NK-92 (cell line): ENCODE measurements around the gene PLEKHA6.

Experiments
- DNase-seq: peaks from one replicate; lab custom pipeline; 2025; ENCODE audit not compliant: unreplicated experiment; lab: John Stamatoyannopoulos, UW

The PLEKHA6 gene

DNA sequence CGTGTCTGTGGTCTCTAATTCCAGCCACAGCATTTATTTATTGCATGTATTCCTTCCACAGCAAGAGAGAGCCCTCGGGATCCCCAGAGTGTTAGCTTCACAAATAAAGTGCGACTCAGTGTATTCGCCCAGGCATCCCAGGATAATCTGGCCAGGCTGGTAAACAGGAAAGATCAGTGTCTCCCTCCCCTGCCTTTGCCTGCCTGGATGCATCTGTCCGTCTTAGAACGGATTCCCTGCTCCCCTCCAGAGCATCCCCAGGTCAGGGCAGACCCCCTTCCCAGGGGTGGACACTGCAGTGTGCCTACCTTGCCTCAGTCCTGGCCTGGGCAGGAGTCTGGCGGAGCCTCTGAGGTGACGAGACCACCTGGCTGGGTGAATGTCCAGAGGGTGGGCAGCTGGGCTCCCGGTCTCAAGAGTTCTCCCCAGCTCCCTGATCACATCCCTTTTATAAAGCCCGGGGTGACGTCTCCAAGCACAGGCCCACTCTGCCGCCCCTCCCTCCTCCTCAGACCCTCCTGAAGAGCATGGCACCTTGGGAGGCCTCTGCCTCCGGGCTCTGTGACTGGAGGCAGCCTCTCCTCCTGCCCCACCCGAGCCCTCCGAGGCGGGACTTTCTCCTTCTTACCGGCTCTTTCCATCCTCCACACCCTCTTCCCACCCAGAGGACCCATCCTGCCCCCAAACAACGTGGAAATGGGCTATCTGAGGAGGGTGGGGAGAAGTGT is 163.5 kb downstream of the PLEKHA6 start, which contains the start of gene KISS1:
TSS of gene KISS1 (minus strand) at position 424 of the 728 bp plus-strand sequence. CDS start 3,615 bp downstream, outside the sequence.
- no peak for DNase-seq

DNA sequence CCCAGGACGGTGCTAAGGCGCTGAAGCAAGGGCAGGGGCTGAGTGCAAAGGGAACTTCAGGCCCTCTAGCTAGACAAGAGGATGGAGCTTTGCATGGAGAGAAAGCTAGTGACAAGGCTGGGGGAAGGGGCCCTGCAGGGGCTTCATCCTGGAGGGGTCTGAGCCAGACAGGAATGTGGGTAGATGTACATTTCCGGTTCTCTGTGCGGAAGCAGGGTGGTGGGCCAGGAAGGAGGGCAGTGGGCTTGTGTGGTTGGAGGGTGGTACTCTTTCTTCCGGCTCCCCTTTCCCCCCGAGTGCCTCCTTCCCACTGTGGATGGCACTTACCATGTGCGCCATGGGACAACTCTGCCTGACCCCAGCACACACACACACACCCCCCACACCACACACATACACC is 165.0 kb downstream of the PLEKHA6 start:
- no peak for DNase-seq

DNA sequence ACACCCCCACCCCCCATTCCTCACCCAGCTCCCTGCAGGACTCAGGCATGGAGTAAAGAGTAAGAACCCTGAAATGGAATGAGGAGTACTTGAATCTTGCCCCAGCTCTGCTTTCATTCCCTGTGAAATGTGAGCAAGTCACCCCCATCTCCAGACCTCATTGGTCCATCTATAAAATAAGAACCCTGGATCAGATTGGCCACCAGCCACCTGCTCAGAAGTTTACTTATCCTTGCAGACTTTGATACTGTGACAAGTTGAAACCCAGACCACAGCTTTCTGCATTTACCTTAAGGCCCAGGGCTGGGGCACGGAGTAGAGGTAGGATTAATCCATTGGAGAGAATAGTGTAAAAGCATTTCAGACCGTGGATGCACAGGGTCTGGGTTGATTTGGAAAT is 165.6 kb downstream of the PLEKHA6 start:
- DNase-seq = no peak

DNA sequence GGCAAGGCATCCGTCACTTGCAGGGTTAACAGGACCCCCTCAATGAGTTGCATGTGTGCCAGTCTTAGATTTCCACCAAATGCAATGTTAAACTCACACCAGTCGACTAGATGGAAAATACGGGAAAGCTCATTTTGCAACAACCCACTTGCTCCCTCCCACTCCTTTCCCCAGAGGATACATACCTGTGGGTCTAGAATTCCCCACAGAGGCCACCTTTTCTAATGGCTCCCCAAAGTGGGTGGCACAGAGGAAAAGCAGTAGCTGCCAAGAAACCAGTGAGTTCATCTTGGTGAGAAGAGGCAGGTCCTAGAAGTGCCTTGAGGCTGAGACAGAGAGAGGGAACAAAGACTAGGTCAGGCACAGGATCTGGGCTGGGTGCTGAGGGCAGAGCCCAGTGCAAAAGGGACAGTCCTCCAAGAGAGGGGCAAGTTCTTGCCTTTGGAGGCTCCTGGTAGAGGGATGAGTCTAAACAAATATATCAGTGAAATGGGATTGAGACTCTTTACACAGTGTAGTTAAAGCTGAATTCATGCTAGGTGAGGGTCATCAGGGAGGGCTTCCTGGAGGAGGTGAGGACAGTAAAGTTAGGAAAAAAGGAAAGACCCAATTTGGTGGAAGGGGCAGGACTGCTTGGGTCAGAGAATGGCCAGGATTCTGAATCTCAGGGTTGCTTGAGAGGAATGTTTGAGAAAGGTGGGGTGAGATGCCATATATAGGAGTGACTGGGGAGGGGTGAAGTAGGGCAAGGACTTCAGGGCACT is 167.0 kb downstream of the PLEKHA6 start:
- no peak for DNase-seq

DNA sequence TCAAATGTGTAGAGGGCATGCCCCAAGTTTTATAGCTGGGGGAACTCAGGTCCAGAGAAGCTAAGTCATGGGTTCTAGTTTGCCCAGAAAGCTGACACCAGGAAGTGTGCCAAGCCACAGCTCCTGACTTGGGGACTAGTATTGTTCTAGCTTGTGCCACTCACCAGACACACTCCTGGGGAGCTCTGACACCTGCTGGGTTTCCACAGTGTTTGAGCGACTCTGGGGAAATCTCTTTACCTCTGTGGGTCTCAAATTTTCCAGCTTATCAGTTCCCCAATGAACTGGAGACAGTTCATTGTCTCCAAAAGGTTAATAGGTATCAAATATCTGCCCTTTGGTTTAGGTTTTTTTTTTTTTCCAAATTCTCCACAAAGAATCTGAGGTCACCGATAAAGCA is 167.7 kb downstream of the PLEKHA6 start:
- DNase-seq = no peak

DNA sequence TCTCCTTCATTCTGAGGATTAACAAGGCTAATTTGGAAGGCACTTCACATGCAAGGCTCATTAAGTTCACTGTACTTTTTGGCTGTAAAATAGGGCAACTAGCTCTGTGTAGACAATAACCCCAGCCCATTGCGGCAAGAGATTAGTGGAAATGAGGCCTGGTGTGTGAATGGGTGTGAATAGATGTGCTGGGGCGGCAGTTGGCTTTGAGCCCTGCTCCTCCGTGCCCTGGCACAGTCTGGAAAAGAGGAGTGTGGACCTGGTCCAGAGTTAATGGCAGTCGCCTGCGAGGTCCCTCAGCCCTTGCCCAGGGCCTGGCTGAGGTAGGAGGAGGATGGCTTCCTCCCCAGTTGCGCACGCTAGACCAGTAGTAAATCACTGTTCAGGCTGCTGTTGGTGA is 168.3 kb downstream of the PLEKHA6 start:
- DNase-seq = no peak

DNA sequence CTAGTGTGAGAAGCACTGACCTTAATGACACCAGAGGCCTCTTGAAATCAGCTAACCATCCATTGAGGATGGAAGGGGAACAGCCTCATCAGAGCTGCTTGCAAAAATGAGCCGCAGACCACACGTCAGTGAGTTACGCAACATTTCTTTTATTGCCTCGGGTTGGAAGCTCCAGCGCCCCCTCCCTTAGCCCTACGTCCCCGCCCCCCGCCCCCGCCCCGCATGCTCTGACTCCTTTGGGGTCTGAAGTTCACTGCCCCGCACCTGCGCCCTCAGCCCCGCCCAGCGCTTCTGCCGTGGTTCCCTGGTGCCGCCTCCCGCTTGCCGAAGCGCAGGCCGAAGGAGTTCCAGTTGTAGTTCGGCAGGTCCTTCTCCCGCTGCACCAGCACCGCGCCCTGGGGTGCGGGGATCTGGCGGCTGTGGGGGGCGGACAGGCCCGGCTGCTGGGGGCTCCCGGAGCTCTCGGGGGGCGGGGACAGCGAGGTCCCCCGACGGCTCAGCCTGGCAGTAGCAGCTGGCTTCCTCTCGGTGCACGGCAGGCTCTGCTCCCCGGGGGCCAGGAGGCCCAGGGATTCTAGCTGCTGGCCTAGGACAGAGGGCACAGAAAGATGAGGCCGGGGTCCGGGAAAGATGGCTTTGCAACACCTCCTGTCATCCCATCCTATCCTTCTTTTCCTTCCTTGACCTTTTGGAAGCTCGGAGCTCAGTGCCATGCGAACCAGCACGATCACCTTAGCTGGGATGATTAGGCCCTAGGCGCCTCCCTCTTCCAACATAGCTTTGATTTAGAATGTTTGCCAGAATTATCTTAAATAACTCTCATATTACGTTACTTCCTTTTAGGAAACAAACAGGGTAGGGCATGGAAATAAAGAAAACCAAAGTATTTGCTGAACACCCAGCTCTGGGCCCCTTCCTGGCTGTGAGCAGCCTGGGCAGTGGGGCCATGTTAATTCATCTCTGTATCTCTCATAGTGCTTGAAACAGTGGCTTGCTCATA is 169.2 kb downstream of the PLEKHA6 start:
- DNase-seq = no peak

DNA sequence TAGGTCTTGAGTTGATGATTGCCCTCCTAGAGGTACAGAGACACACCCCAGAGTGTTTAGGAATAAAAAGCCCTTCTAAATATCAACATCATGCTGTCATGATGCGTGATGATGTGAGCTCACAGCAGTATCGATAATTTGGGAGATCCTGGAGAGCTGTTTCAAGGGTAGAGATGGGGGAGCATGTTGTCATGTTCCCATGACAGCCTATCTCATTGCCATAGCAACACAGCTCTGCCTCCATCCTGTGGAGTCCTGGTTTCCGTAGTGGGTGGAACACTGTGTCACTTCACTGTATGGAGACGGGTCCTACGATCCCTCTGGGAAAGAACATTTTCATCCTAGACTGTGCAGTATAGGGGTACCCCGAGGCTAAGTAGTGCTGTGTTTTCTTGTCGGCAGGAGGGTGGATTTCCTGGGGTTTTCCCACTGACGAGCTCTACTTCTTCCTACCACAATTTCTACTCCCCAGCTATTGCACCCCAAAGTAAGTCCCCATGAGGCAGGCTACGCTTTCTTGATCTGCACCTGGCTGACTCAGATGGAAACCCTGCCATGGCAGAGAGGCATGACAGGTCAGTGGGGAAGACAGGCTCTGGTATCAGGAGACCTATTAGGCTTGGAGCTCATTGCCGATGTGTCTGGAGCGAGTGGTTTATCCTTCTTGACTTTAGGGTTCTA is 170.6 kb downstream of the PLEKHA6 start:
- no peak for DNase-seq

DNA sequence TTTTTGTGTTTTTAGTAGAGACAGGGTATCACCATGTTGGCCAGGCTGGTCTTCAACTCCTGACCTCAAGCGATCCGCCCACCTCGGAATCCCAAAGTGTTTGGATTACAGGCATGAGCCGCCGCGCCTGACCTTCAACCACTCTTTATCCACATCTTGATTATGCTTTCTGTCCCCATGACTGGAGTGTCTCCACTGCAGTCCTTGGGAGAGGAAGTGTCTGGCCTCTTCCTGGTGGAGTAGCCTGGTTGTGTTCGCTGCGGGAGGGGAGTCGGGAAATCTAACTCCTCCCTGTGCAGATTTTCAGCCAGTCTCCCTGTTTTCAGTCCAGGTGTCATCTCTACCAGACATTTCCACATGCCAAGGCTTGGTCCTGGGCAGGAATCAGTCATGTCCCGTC is 173.1 kb downstream of the PLEKHA6 start:
- DNase-seq = no peak

DNA sequence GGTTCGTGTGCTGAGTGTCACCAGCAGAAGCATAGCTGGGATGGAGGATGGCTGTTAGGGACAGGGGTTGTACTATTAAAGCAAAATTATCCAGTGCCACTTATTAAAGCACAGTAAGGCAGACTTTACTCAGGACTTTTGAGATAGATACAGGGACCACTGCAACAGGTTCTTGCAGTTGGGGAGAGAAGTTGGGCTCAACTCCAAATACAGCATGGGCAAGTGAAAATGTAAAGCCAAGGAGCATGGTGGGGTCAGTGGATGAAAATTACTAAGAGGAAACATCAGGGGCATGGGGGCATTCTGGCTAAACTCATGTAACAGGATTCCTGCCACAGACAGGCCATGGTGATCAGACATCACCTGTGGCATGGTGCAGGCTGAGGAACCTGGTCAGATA is 178.6 kb downstream of the PLEKHA6 start:
- no peak for DNase-seq

DNA sequence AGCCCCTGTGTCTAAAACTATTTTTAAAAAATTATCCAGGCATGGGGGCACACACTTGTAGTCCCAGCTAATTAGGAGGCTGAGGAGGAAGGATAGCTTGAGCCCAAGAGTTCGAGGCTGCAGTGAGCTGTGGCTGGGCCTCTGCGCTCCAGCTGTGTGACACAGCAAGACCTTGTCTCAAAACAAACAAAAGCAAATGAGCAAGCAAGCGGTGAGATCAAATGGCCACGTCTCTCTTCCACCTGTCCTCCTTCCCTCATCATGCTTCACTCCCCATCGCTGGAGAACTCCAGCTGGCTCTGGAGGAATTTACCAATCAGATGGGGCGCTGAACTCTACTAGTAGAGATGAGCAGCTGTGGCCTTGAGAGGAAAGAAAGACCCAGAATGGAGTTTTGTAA is 179.6 kb downstream of the PLEKHA6 start:
- DNase-seq = no peak

DNA sequence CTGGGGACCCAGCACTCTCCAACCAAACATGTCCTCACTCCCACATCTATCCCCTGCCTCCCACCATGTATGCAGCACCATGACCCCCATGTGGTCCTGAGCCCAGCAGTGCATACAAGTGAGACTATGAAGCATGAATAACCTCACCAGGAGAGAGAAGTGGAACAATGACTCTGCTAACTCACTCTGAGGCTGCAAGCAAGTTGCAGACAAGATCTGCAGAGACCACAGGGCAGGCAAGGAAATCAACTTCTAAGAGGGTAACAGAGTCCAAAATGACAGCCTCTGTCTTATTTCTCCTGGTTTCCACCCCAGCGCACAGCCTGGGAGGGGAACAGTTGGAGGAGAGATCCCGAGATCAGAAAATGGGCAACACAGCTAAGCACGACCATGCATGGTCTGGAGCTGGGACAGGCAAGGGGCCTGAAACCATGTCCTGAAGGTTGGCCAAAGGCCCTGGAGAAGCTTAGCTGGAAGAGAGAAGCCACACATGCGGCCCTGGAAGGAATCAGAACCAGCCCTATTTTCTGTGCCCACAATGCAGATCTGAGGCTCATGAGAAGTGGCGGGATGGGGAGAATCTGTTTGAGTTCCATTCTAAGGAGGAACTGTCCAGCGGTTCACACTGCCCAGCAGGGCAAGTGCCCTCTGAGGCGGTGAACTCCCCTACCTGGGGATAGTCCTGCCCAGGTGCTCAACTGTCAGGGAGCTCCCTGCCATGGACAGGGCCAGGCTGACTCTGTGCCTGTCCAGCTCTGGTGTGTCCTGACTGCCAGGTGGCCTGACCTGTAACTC is 181.0 kb downstream of the PLEKHA6 start:
- no peak for DNase-seq

DNA sequence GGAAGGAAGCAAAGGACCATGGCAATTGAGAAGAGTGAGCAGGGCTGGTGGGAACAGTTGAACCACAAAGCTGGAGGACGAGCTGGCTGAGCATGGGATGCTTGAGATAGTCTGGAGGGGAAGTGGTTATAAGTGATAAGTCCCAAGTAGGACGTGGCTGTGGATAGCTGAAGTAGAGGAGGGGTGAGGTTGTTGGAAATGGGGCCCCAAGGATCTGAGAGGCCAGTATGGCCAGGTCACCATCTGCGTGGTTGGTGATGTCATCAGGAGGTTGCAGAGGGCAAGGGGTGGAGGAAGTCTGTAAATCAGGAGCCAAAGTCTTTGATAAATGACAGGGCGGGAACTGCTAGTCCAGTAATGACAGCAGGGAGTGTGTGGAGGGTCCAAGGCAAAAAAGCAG is 182.6 kb downstream of the PLEKHA6 start:
- DNase-seq = no peak

DNA sequence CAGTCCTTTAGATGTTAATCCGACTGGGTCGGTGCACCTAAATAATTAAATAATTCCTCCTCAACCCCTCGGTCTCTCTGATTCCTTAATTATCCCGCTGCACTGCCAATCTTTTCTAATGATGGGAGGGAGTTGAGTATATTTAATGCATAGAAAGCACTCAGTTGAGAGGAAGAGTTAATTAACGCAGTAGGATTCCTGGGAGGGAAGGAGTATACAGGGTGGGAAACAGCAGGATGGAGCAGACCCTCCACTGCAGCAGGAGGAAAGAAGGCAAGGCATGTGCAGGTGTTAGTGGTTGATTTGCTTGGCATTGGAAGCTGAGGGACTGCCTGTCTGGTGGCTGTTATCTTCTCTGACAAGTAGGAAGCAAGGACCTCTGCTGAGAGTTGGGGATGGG is 183.7 kb downstream of the PLEKHA6 start:
- no peak for DNase-seq

DNA sequence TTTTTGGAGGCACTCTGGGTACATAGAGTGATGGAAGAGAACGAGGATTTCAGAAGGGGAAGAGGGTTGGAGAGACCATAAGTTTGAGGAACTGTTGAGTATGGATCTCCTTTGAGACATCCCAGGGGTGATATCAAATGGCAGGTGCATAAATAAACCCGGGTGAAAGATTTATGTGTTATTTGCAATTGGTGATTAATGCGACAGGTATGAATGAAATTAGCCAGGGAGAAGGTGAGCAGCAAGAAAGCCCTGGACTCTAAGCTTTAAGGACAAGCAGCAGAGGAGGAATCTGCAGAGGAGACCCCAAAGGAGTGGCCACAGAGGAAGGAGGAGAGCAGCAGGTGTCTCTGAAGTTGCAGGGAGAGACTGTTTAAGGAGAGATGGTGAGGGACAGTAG is 184.8 kb downstream of the PLEKHA6 start:
- DNase-seq = no peak

DNA sequence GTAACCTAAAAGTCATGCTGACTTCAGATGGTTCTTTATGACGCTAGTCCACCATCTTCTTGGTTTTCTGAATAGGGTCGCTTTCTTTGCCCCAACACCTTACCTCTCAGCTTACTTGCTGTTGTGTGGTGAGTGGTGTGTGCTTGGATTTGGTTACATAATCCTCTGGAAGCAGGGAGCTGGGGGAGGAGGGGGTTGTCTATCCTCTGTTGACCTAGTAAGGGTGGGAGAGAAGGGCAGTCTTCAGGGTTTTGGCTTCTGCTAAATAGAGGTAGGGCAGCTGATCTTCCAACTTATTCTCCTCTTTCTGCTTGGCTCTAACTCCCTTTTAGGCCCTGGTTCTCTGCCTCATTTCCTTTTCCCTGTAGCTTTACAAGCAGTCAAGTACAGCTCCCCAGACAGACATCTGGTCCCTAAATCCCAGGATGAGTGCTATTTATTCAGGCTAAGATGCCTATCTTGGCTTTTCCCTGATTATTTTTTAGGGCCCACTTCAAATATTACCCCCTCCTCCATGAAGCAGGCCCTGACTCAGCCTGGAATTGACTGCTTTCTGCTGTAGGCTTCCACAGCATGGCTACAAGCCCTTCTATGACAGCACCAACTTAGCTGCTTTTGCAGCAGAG is 187.2 kb downstream of the PLEKHA6 start:
- DNase-seq = no peak

DNA sequence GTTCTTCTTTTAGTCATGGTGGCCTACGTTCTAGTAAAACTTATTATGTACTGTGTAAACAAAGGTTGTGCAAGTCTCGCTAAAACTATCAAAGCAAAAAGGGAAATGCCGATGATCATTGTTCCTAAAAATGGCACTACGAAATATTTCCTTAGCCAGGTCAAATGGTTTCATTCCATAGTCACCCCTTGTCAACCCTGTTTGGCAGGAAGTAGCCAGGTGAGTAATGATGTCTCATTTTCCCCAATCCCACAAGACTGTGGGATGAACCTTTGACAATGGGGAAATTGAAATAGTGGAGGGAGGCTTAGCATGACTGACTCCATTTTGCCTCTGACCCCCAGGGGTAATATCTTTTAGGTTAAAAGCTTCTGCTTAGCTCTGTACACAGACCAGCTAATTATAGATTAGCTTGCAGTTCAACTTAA is 188.0 kb downstream of the PLEKHA6 start:
- DNase-seq = no peak

DNA sequence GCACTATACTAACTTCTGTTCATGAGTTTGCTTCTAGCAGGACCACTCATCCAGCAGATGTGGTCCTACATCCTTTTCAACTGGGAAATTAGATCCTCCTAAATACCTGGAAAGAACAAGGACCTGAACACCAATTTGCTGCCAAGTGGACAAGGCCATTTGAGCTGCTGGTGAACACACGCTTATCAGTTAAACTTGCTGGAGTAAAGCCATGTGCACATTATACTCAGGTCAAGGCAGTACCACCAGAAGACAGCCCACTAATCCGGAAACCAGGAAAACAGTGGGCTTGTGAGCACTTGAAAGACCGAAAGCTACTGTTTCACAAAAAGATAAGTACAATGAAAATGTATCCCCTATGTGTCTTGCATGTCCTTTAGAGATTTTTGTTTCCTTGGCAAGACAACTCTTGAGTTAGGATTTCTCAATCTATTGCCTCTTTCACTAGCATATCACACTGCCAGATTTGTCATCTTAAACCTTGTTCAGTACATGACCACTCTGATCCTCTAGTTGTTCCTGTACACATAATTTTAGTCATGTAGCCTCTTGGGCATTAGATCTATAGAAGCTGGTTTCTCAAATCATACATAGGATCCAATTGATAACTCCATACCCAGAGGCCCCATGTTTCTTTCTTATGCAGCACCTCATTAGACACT is 189.1 kb downstream of the PLEKHA6 start:
- DNase-seq = no peak

DNA sequence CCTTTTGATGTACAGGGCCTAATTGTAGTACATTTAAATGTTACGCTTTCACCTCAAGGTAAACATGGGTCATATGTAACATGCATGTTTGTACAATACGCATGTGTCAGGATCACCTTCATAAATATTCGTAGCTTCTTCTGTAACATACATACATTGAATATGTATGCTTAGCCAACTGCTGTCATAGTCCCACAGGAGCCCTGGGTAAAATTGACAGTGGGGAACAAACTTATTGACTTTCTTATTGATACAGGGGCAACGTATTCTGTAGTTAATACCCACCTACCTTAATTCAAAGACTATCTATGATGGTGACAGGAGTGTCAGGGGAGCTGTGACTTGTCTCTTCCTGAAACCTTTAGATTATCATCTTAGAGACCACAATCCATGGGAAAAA is 189.9 kb downstream of the PLEKHA6 start:
- DNase-seq = no peak
